ENCODE results near the gene ZAR1.
"Not testable (repeated sequence)": the region's sequence is repeated elsewhere in the genome, so short reads cannot be mapped to it uniquely, and the experiment has no call there.

Gene ZAR1, protein sequence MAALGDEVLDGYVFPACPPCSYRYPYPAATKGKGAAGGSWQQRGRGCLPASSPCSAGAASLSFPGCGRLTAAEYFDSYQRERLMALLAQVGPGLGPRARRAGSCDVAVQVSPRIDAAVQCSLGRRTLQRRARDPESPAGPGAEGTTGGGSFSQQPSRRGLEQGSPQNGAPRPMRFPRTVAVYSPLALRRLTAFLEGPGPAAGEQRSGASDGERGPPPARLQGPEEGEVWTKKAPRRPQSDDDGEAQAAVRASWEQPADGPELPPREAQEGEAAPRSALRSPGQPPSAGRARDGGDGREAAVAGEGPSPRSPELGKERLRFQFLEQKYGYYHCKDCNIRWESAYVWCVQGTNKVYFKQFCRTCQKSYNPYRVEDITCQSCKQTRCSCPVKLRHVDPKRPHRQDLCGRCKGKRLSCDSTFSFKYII

GRCh38 chr4:48490012-48490679 lies at the start of gene ZAR1:
ZAR1 (plus strand) TSS chr4:48490252; CDS start chr4:48490292, 40 bp downstream.
- no peaks in the 10 kb centered on the region for H3K36me3 ChIP-seq (ENCODE audit: control insufficient read depth in 1 of 2, insufficient read depth in 2 of 2, low read length in 2 of 2)
- no peaks in the 10 kb centered on the region for H3K9me3 ChIP-seq (ENCODE audit: control insufficient read depth in 1 of 2, low read length in 2 of 2)
- H3K9ac ChIP-seq (ENCODE audit: low read depth in 1 of 2, low read length in 2 of 2), result no peak within 1 kb of the TSS
- no peak within 1 kb of the TSS for H3K27ac ChIP-seq (ENCODE audit: low read depth, low read length)
- H3K4me1 ChIP-seq (ENCODE audit: control insufficient read depth in 1 of 2, insufficient read depth in 2 of 2, low read length in 2 of 2), result no peaks in the 10 kb centered on the region
- H3K4me3 ChIP-seq (ENCODE audit: low read depth in 1 of 2, low read length in 2 of 2), result peak within 1 kb of the TSS; percentile 35 to 46
- peaks cover 45 to 77% of the 10 kb centered on the region in 2 donors for H3K27me3 ChIP-seq (ENCODE audit: control insufficient read depth in 1 of 2, insufficient read depth in 2 of 2, low read length in 2 of 2)

DNA sequence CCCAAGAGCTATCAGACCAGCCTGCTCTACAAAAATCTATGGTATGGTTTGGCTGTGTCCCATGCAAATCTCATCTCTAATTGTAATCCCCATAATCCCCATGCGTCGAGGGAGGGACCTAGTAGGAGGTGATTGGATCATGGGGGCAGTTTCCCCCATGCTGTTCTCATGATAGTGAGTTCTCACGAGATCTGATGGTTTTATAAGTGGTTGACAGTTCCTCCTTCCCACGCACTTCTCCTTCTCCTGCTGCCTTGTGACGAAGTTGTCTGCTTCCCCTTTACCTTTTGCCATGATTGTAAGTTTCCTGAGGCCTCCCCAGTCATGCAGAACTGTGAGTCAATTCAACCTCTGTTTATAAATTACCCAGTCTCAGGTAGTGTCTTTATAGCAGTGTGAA lies 49.1 kb upstream of the ZAR1 start:
- H3K9ac ChIP-seq (ENCODE audit: low read depth in 1 of 2, low read length in 2 of 2); H3K4me1 ChIP-seq (ENCODE audit: control insufficient read depth in 1 of 2, insufficient read depth in 2 of 2, low read length in 2 of 2); H3K27me3 ChIP-seq (ENCODE audit: control insufficient read depth in 1 of 2, insufficient read depth in 2 of 2, low read length in 2 of 2); H3K4me3 ChIP-seq (ENCODE audit: low read depth in 1 of 2, low read length in 2 of 2); H3K36me3 ChIP-seq (ENCODE audit: control insufficient read depth in 1 of 2, insufficient read depth in 2 of 2, low read length in 2 of 2); H3K27ac ChIP-seq (ENCODE audit: low read depth, low read length); H3K9me3 ChIP-seq (ENCODE audit: control insufficient read depth in 1 of 2, low read length in 2 of 2): not testable (repeated sequence)

DNA sequence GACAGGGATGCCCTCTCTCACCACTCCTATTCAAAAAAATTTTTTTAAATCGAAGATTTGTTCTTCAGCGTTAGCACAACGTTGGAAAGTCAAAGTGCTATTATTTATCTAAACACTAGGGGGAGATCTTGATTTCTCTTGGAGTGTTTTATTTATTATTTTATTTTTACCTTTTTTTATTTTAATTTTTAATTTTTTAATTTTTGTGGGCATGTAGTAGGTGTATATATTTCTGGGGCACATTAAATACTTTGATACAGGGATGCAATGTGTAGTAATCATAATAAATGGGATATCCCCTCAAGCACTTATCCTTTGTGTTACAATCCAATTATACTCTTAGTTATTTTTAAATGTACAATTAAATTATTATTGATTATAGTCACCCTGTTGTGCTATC lies 44.3 kb upstream of the ZAR1 start:
- Histone ChIP-seq H3K4me1 (ENCODE audit: control insufficient read depth in 1 of 2, insufficient read depth in 2 of 2, low read length in 2 of 2) (no peaks in the 10 kb centered on the region), H3K4me3 (ENCODE audit: low read depth in 1 of 2, low read length in 2 of 2) (no peak overlapping the region), H3K9me3 (ENCODE audit: control insufficient read depth in 1 of 2, low read length in 2 of 2) (no peaks in the 10 kb centered on the region), H3K36me3 (ENCODE audit: control insufficient read depth in 1 of 2, insufficient read depth in 2 of 2, low read length in 2 of 2) (no peaks in the 10 kb centered on the region), H3K9ac (ENCODE audit: low read depth in 1 of 2, low read length in 2 of 2) (no peak overlapping the region), H3K27ac (ENCODE audit: low read depth, low read length) (no peak overlapping the region), H3K27me3 (ENCODE audit: control insufficient read depth in 1 of 2, insufficient read depth in 2 of 2, low read length in 2 of 2) (no peaks in the 10 kb centered on the region)

DNA sequence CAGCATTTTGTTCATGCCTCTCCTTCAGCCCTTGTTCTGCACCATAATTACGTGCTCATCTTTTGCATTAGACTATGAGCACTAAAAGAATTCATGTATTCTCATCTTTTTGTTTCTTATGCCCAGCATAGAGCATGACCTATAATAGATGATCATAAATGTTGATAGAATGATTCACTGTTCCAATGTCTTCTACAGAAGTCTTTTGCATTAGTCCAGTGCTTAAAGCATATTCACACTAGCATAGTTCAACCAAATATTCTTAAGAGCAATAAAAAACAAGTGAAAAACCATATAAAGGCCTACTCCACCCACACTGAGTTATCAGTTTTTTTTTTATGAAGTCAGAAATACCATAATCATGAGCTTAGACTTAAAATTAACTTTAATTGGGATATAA lies 43.4 kb upstream of the ZAR1 start:
- H3K4me1 ChIP-seq (ENCODE audit: control insufficient read depth in 1 of 2, insufficient read depth in 2 of 2, low read length in 2 of 2), result no peaks in the 10 kb centered on the region
- no peak overlapping the region for H3K9ac ChIP-seq (ENCODE audit: low read depth in 1 of 2, low read length in 2 of 2)
- no peak overlapping the region for H3K4me3 ChIP-seq (ENCODE audit: low read depth in 1 of 2, low read length in 2 of 2)
- H3K9me3 ChIP-seq (ENCODE audit: control insufficient read depth in 1 of 2, low read length in 2 of 2), result no peaks in the 10 kb centered on the region
- H3K27me3 ChIP-seq (ENCODE audit: control insufficient read depth in 1 of 2, insufficient read depth in 2 of 2, low read length in 2 of 2), result no peaks in the 10 kb centered on the region
- H3K27ac ChIP-seq (ENCODE audit: low read depth, low read length), result no peak overlapping the region
- no peaks in the 10 kb centered on the region for H3K36me3 ChIP-seq (ENCODE audit: control insufficient read depth in 1 of 2, insufficient read depth in 2 of 2, low read length in 2 of 2)

DNA sequence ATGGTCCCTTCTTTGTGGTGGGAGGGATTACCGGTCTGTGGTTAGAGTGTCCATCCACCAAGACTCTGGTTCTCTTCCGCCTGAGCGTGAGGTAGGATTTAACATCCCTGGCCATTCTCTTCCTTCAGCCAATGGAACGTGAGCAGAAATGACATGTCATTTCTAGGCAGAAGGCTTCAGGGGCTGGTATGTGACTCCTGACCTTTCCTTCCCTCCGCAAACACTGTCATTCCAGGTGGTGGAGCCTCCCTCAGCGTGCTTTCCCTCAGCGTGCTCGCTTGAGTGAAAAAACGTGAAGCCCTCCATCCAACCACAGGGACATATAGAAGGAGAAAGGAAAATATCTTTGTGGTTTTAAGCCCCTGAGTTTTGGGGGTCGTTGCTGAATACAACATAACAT lies 40.9 kb upstream of the ZAR1 start:
- H3K4me3 ChIP-seq (ENCODE audit: low read depth in 1 of 2, low read length in 2 of 2), result no peak overlapping the region
- H3K27me3 ChIP-seq (ENCODE audit: control insufficient read depth in 1 of 2, insufficient read depth in 2 of 2, low read length in 2 of 2), result no peaks in the 10 kb centered on the region
- no peaks in the 10 kb centered on the region for H3K4me1 ChIP-seq (ENCODE audit: control insufficient read depth in 1 of 2, insufficient read depth in 2 of 2, low read length in 2 of 2)
- H3K36me3 ChIP-seq (ENCODE audit: control insufficient read depth in 1 of 2, insufficient read depth in 2 of 2, low read length in 2 of 2), result no peaks in the 10 kb centered on the region
- no peak overlapping the region for H3K9ac ChIP-seq (ENCODE audit: low read depth in 1 of 2, low read length in 2 of 2)
- no peak overlapping the region for H3K27ac ChIP-seq (ENCODE audit: low read depth, low read length)
- no peaks in the 10 kb centered on the region for H3K9me3 ChIP-seq (ENCODE audit: control insufficient read depth in 1 of 2, low read length in 2 of 2)

GRCh38 chr4:48450740-48451139 lies 39.3 kb upstream of the ZAR1 start:
- H3K9ac ChIP-seq (ENCODE audit: low read depth in 1 of 2, low read length in 2 of 2), result no peak overlapping the region
- H3K4me3 ChIP-seq (ENCODE audit: low read depth in 1 of 2, low read length in 2 of 2), result no peak overlapping the region
- no peaks in the 10 kb centered on the region for H3K4me1 ChIP-seq (ENCODE audit: control insufficient read depth in 1 of 2, insufficient read depth in 2 of 2, low read length in 2 of 2)
- H3K27ac ChIP-seq (ENCODE audit: low read depth, low read length), result no peak overlapping the region
- H3K36me3 ChIP-seq (ENCODE audit: control insufficient read depth in 1 of 2, insufficient read depth in 2 of 2, low read length in 2 of 2), result no peaks in the 10 kb centered on the region
- no peaks in the 10 kb centered on the region for H3K9me3 ChIP-seq (ENCODE audit: control insufficient read depth in 1 of 2, low read length in 2 of 2)
- no peaks in the 10 kb centered on the region for H3K27me3 ChIP-seq (ENCODE audit: control insufficient read depth in 1 of 2, insufficient read depth in 2 of 2, low read length in 2 of 2)

- not testable (repeated sequence) for H3K27me3 ChIP-seq (ENCODE audit: control insufficient read depth in 1 of 2, insufficient read depth in 2 of 2, low read length in 2 of 2); H3K9ac ChIP-seq (ENCODE audit: low read depth in 1 of 2, low read length in 2 of 2); H3K36me3 ChIP-seq (ENCODE audit: control insufficient read depth in 1 of 2, insufficient read depth in 2 of 2, low read length in 2 of 2); H3K4me3 ChIP-seq (ENCODE audit: low read depth in 1 of 2, low read length in 2 of 2); H3K4me1 ChIP-seq (ENCODE audit: control insufficient read depth in 1 of 2, insufficient read depth in 2 of 2, low read length in 2 of 2); H3K27ac ChIP-seq (ENCODE audit: low read depth, low read length); H3K9me3 ChIP-seq (ENCODE audit: control insufficient read depth in 1 of 2, low read length in 2 of 2)
These were observed 38.4 kb upstream of the ZAR1 start for GRCh38 chr4:48451656-48452055.

DNA sequence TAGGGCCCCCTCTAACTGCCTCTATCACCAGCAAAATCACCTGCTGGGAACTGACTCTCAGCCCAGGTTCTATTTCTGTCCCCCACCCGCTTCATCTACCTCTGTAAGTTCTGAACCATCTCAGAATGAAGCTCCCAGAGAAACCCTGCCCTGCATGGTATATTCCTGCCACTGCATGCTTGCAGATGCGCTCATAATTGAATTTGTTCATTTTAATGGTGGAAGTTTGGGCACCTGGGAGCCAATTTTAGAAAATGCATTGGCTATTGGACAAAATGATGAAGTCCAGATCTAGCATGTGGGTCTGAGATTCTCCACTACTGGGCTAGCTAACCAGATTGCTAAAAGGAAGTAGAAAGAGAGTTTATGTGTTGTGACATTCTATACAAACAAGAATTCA lies 35.5 kb upstream of the ZAR1 start:
- Histone ChIP-seq H3K27ac (ENCODE audit: low read depth, low read length) (no peak overlapping the region), H3K9ac (ENCODE audit: low read depth in 1 of 2, low read length in 2 of 2) (no peak overlapping the region), H3K27me3 (ENCODE audit: control insufficient read depth in 1 of 2, insufficient read depth in 2 of 2, low read length in 2 of 2) (no peaks in the 10 kb centered on the region), H3K36me3 (ENCODE audit: control insufficient read depth in 1 of 2, insufficient read depth in 2 of 2, low read length in 2 of 2) (no peaks in the 10 kb centered on the region), H3K4me3 (ENCODE audit: low read depth in 1 of 2, low read length in 2 of 2) (no peak overlapping the region), H3K4me1 (ENCODE audit: control insufficient read depth in 1 of 2, insufficient read depth in 2 of 2, low read length in 2 of 2) (no peaks in the 10 kb centered on the region), H3K9me3 (ENCODE audit: control insufficient read depth in 1 of 2, low read length in 2 of 2) (no peaks in the 10 kb centered on the region)

- no peaks in the 10 kb centered on the region for H3K27me3 ChIP-seq (ENCODE audit: control insufficient read depth in 1 of 2, insufficient read depth in 2 of 2, low read length in 2 of 2)
- H3K4me1 ChIP-seq (ENCODE audit: control insufficient read depth in 1 of 2, insufficient read depth in 2 of 2, low read length in 2 of 2), result peaks cover 0 to 5% of the 10 kb centered on the region in 2 donors
- no peaks in the 10 kb centered on the region for H3K36me3 ChIP-seq (ENCODE audit: control insufficient read depth in 1 of 2, insufficient read depth in 2 of 2, low read length in 2 of 2)
- H3K4me3 ChIP-seq (ENCODE audit: low read depth in 1 of 2, low read length in 2 of 2), result no peak overlapping the region
- H3K9me3 ChIP-seq (ENCODE audit: control insufficient read depth in 1 of 2, low read length in 2 of 2), result no peaks in the 10 kb centered on the region
- no peak overlapping the region for H3K27ac ChIP-seq (ENCODE audit: low read depth, low read length)
- no peak overlapping the region for H3K9ac ChIP-seq (ENCODE audit: low read depth in 1 of 2, low read length in 2 of 2)
These were observed 29.1 kb upstream of the ZAR1 start for GRCh38 chr4:48461000-48461399.

DNA sequence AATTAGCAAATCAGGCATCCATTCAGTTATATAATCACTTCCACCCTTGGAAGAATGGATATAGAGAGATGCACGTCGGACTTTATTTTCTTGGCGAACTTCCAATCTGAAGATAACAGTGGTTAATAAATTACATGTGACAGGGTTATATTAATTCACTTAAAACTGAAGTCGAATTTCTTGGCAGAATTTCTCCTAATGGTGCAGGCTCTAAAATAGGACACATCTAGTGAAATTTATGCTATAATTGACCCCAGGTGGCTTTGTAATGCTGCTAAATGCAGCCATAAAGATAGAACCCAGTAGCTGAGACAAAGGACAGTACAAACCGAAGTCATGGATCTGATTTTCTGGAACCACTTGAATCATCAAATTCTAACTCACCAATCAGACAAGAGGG lies 27.7 kb upstream of the ZAR1 start:
- no peak overlapping the region for H3K4me3 ChIP-seq (ENCODE audit: low read depth in 1 of 2, low read length in 2 of 2)
- H3K9me3 ChIP-seq (ENCODE audit: control insufficient read depth in 1 of 2, low read length in 2 of 2), result no peaks in the 10 kb centered on the region
- no peaks in the 10 kb centered on the region for H3K27me3 ChIP-seq (ENCODE audit: control insufficient read depth in 1 of 2, insufficient read depth in 2 of 2, low read length in 2 of 2)
- H3K9ac ChIP-seq (ENCODE audit: low read depth in 1 of 2, low read length in 2 of 2), result no peak overlapping the region
- H3K36me3 ChIP-seq (ENCODE audit: control insufficient read depth in 1 of 2, insufficient read depth in 2 of 2, low read length in 2 of 2), result no peaks in the 10 kb centered on the region
- H3K27ac ChIP-seq (ENCODE audit: low read depth, low read length), result no peak overlapping the region
- peaks cover 0 to 5% of the 10 kb centered on the region in 2 donors for H3K4me1 ChIP-seq (ENCODE audit: control insufficient read depth in 1 of 2, insufficient read depth in 2 of 2, low read length in 2 of 2)

Data from duodenal mucosa (tissue), 2 donors.